Measurements from ENCODE around the gene CSAD. TPM values are rescaled to one million over a fixed set of nuclear protein-coding genes. Genes with fewer than 3 reads are reported as not detected.

CSAD gene
- polyA plus RNA-seq, 1 donor: 54.5 TPM

Other genes starting within 250 kb of the CSAD start
- 4.0 TPM for gene KRT18, start 231.8 kb downstream of the CSAD start, polyA plus RNA-seq (ENCODE audit: insufficient read length)
- gene EIF4B, start 174.5 kb downstream of the CSAD start, polyA plus RNA-seq (ENCODE audit: insufficient read length): 449 TPM
- gene TNS2, start 130.9 kb downstream of the CSAD start, polyA plus RNA-seq (ENCODE audit: insufficient read length): 97.9 TPM
- gene SPRYD3, start 101.5 kb downstream of the CSAD start, polyA plus RNA-seq (ENCODE audit: insufficient read length): 18.4 TPM
- 59.2 TPM for gene IGFBP6, start 83.3 kb downstream of the CSAD start, polyA plus RNA-seq (ENCODE audit: insufficient read length)
- 0.11 TPM for gene SOAT2, start 77.4 kb downstream of the CSAD start, polyA plus RNA-seq (ENCODE audit: insufficient read length)
- gene ZNF740, start 203 bp downstream of the CSAD start, polyA plus RNA-seq (ENCODE audit: insufficient read length): 27.9 TPM
- gene ITGB7, start 26.3 kb upstream of the CSAD start, polyA plus RNA-seq (ENCODE audit: insufficient read length): 1.2 TPM
- 22.5 TPM for gene RARG, start 51.3 kb upstream of the CSAD start, polyA plus RNA-seq (ENCODE audit: insufficient read length)
- 4.3 TPM for gene ESPL1, start 87.4 kb upstream of the CSAD start, polyA plus RNA-seq (ENCODE audit: insufficient read length)
- 497 TPM for gene PFDN5, start 114.6 kb upstream of the CSAD start, polyA plus RNA-seq (ENCODE audit: insufficient read length)
- 37.2 TPM for gene MYG1, start 118.8 kb upstream of the CSAD start, polyA plus RNA-seq (ENCODE audit: insufficient read length)
- 52.4 TPM for gene AAAS, start 140.7 kb upstream of the CSAD start, polyA plus RNA-seq (ENCODE audit: insufficient read length)
- gene SP7, start 155.4 kb upstream of the CSAD start, polyA plus RNA-seq (ENCODE audit: insufficient read length): 0.15 TPM
- gene SP1, start 199.3 kb upstream of the CSAD start, polyA plus RNA-seq (ENCODE audit: insufficient read length): 37.2 TPM
- 0.09 TPM for gene AMHR2, start 242.9 kb upstream of the CSAD start, polyA plus RNA-seq (ENCODE audit: insufficient read length)

All from forelimb muscle (tissue), 1 donor.